ENCODE results near the gene C1orf50. TPM values are rescaled to one million over a fixed set of nuclear protein-coding genes. Genes with fewer than 3 reads are reported as not detected.
"Not testable (repeated sequence)": the region's sequence is repeated elsewhere in the genome, so short reads cannot be mapped to it uniquely, and the experiment has no call there.

Gene C1orf50
- total RNA-seq, 2 donors from 2014 or later = 2.0 to 2.1 TPM

GRCh38 chr1:42806171-42806570 is 39.1 kb downstream of the C1orf50 start:
- no peak for ATAC-seq

GRCh38 chr1:42806593-42806992 is 39.5 kb downstream of the C1orf50 start:
- ATAC-seq (no peak), DNase-seq (no peak)
- Histone ChIP-seq H3K4me3 (no peak overlapping the region), H3K27ac (no peak overlapping the region), H3K36me3 (replicated peaks in 1 of 2; ENCODE audit: insufficient read depth in 1 of 2, low read depth in 2 of 2) (no peaks in the 10 kb centered on the region), H3K9me3 (no peaks in the 10 kb centered on the region), H3K4me1 (no peaks in the 10 kb centered on the region), H3K27me3 (no peaks in the 10 kb centered on the region)
- no peak for TF ChIP-seq CTCF (IDR thresholded peaks at IDR 0.05)
- no peak for TF ChIP-seq POLR2A (IDR thresholded peaks at IDR 0.05)
- intact Hi-C loops (cut with DNase I) = no loop called here
- WGBS, 2 donors = 86 to 88% methylated on average over 5 of the region's 5 CpGs

More at GRCh38 chr1:42806171-42806570, 39.1 kb downstream of the C1orf50 start:
- no peak overlapping the region for H3K27ac ChIP-seq
- no peaks in the 10 kb centered on the region for H3K9me3 ChIP-seq
- H3K36me3 ChIP-seq (replicated peaks in 1 of 2; ENCODE audit: insufficient read depth in 1 of 2, low read depth in 2 of 2) = no peaks in the 10 kb centered on the region
- no peaks in the 10 kb centered on the region for H3K4me1 ChIP-seq
- DNase-seq = no peak
- no peaks in the 10 kb centered on the region for H3K27me3 ChIP-seq
- TF ChIP-seq CTCF (IDR thresholded peaks at IDR 0.05) = no peak
- no peak overlapping the region for H3K4me3 ChIP-seq
- intact Hi-C loops (cut with DNase I) = no loop called here

GRCh38 chr1:42807056-42807668 is 40.1 kb downstream of the C1orf50 start:
- no peak for DNase-seq
- Histone ChIP-seq H3K9me3 (no peaks in the 10 kb centered on the region), H3K4me3 (no peak overlapping the region), H3K4me1 (no peaks in the 10 kb centered on the region), H3K36me3 (replicated peaks in 1 of 2; ENCODE audit: insufficient read depth in 1 of 2, low read depth in 2 of 2) (no peaks in the 10 kb centered on the region), H3K27me3 (no peaks in the 10 kb centered on the region), H3K27ac (no peak overlapping the region)
- ATAC-seq = no peak
- intact Hi-C loops (cut with DNase I) = no loop called here
- no peak for TF ChIP-seq POLR2A (IDR thresholded peaks at IDR 0.05)
- TF ChIP-seq CTCF (IDR thresholded peaks at IDR 0.05) = no peak

- 92 to 94% methylated on average over 2 to 3 of the region's 3 CpGs for WGBS, 2 donors
- H3K36me3 ChIP-seq (replicated peaks in 1 of 2; ENCODE audit: insufficient read depth in 1 of 2, low read depth in 2 of 2); ATAC-seq; H3K9me3 ChIP-seq; H3K27ac ChIP-seq; H3K27me3 ChIP-seq; intact Hi-C loops (cut with DNase I); DNase-seq; H3K4me3 ChIP-seq: not testable (repeated sequence)
- H3K4me1 ChIP-seq = peaks cover 19% of the 10 kb centered on the region
Observed at GRCh38 chr1:42814815-42815214, 47.8 kb downstream of the C1orf50 start.

GRCh38 chr1:42815941-42816584 is 49.0 kb downstream of the C1orf50 start:
- ATAC-seq (no peak), DNase-seq (no peak)
- peaks cover 19% of the 10 kb centered on the region for H3K4me1 ChIP-seq
- 46 to 49% methylated on average over 7 of the region's 7 CpGs for WGBS, 2 donors
- H3K9me3 ChIP-seq = no peaks in the 10 kb centered on the region
- peak overlapping the region; percentile 88 to 100 (median 98) for H3K27ac ChIP-seq
- H3K27me3 ChIP-seq = no peaks in the 10 kb centered on the region
- intact Hi-C loops (cut with DNase I) = no loop called here
- no peak overlapping the region for H3K4me3 ChIP-seq
- no peaks in the 10 kb centered on the region for H3K36me3 ChIP-seq (replicated peaks in 1 of 2; ENCODE audit: insufficient read depth in 1 of 2, low read depth in 2 of 2)
- TF ChIP-seq POLR2A (IDR thresholded peaks at IDR 0.05) (no peak), CTCF (IDR thresholded peaks at IDR 0.05) (no peak)

All from body of pancreas (tissue), 4 donors.